ENCODE results near the gene TCHP. TPM values are rescaled to one million over a fixed set of nuclear protein-coding genes. Genes with fewer than 3 reads are reported as not detected.
"Not testable (repeated sequence)": the region's sequence is repeated elsewhere in the genome, so short reads cannot be mapped to it uniquely, and the experiment has no call there.

TCHP gene, protein sequence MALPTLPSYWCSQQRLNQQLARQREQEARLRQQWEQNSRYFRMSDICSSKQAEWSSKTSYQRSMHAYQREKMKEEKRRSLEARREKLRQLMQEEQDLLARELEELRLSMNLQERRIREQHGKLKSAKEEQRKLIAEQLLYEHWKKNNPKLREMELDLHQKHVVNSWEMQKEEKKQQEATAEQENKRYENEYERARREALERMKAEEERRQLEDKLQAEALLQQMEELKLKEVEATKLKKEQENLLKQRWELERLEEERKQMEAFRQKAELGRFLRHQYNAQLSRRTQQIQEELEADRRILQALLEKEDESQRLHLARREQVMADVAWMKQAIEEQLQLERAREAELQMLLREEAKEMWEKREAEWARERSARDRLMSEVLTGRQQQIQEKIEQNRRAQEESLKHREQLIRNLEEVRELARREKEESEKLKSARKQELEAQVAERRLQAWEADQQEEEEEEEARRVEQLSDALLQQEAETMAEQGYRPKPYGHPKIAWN
- total RNA-seq: 10 to 100 TPM; 38.4 to 40.1 TPM

DNA sequence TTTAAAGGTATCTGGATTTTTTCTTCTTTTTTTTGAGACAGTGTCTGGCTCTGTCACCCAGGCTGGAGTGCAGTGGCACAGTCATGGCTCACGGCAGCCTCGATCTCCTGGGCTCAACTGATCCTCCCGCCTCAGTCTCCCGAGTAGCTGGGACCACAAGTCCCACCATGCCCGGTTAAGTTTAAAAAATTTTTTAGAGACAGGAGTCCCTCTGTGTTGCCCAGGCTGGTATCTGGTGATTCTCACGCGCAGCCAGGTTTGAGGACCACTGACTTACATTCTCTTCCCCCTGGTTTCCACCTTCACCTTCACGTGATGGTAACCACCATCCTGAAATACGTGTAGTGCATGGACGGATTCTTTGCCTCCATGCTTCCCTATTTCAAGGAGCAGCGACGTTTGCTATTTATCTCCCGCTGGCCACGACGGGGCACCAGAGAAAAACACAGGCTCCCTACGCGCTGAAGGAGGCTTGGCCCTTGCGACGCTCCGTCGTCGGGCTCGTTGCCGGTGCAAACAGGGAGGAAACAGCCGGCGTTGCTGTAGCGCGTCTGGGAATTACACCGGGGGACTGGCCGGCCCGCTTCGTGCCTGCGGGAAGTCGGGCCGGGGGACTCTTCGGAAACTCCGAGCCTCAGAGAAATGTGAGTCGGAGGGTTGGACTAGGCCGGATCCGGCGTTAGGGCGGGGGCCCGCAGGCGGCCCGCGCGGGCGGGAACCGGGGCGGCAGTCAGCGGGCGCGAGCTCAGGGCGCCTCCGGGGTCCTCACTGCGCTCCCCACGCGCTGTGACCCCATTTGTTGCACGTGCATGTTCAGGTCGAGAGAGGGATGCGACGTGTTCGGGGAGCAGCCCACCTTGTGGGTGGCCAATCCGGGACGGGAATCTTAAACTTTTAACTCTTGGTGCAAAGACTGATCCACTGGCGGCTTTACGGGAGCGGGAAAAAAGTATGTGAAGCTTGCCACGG, at the start of gene TCHP:
TSS of gene TCHP (plus strand) at position 492 of the 969 bp plus-strand sequence. CDS start 2,753 bp downstream, outside the sequence.
- CTCF ChIA-PET: interaction anchor here (0.6 to 3.4 kb wide), 10 partner anchors 8 to 1268 kb away, joined by 3 to 17 read pairs (median 5); no protein-coding TSS in a partner anchor
- peaks cover 20% of the 10 kb centered on the region for H3K36me3 Mint-ChIP-seq
- no peaks in the 10 kb centered on the region for H3K9me3 Mint-ChIP-seq (ENCODE audit: low read depth)
- peak; percentile 84 for DNase-seq
- H3K4me1 Mint-ChIP-seq: peaks cover 27% of the 10 kb centered on the region
- peak within 1 kb of the TSS; percentile 95 for H3K27ac Mint-ChIP-seq
- peak within 1 kb of the TSS; percentile 80 for H3K4me3 Mint-ChIP-seq
- no peaks in the 10 kb centered on the region for H3K27me3 Mint-ChIP-seq
- peak; percentile 92 for ATAC-seq

DNA sequence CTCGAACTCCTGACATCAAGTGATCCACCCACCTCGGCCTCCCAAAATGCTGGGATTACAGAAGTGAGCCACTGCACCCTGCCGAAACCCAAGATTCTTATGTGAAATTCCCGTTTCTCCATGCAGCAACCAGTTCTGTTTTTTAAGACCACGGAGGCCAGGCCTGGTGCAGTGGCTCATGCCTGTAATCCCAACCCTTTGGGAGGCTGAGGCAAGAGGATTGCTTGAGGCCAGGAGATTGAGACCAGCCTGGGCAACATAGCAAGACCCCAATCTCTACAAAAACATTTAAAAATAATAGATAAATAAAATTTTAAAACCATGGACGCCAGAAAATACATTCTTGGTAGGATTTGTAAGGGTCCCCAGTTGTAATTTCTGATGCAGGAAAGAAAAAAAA, 49.6 kb upstream of the TCHP start:
- CTCF ChIA-PET; H3K27me3 Mint-ChIP-seq; H3K9me3 Mint-ChIP-seq (ENCODE audit: low read depth); H3K4me3 Mint-ChIP-seq; DNase-seq; H3K4me1 Mint-ChIP-seq; H3K36me3 Mint-ChIP-seq; H3K27ac Mint-ChIP-seq; ATAC-seq: not testable (repeated sequence)

DNA sequence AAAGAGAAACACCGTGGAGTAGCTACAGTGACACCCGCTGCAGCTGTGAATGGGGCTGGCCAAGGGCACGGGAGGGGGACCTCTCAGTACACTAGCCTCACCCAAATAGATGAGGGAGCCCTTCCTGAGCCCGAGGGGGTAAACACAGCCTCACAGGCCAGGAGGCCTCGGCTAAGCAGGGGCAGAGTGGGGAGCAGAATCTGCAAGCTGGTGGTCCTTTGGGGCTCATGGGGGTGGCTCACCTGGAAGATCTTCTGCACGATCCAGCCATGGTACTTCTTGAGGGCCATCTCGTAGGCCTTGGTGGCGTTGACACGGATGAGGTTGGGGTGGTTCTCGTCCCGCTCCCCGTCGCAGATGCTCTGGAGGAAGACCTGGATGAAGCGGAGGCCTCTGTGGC, 44.7 kb upstream of the TCHP start:
- H3K27me3 Mint-ChIP-seq: no peaks in the 10 kb centered on the region
- H3K36me3 Mint-ChIP-seq: peaks cover 3% of the 10 kb centered on the region
- H3K27ac Mint-ChIP-seq: no peak overlapping the region
- CTCF ChIA-PET: interaction anchor here (1.4 to 3.7 kb wide), 4 partner anchors 9 to 46 kb away, joined by 4 to 41 read pairs (median 22); partner anchors contain the start of gene TCHP
- ATAC-seq (no peak), DNase-seq (no peak)
- no peak overlapping the region for H3K4me3 Mint-ChIP-seq
- H3K4me1 Mint-ChIP-seq: peaks cover 14% of the 10 kb centered on the region
- H3K9me3 Mint-ChIP-seq (ENCODE audit: low read depth): no peaks in the 10 kb centered on the region

DNA sequence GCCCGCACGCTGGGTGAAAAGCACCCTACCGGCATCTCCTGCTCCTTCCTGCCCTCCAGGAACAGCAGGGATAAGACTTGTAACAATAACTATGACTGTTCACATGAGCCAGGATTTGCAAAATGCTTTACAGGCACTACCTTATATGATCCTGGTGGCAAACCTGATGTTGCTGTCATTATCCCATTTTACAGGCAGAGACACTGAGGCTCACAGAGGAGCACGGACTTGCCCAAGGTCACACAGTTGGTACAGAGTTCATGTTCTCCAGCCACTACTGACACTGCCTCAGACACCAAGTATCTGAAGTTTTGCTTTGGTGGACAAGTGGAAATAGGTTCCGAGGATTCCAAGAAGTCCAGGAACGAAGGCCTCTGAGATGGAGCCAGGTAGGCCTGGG, 42.4 kb upstream of the TCHP start:
- Mint-ChIP-seq H3K27ac (no peak overlapping the region), H3K36me3 (peaks cover 1% of the 10 kb centered on the region)

DNA sequence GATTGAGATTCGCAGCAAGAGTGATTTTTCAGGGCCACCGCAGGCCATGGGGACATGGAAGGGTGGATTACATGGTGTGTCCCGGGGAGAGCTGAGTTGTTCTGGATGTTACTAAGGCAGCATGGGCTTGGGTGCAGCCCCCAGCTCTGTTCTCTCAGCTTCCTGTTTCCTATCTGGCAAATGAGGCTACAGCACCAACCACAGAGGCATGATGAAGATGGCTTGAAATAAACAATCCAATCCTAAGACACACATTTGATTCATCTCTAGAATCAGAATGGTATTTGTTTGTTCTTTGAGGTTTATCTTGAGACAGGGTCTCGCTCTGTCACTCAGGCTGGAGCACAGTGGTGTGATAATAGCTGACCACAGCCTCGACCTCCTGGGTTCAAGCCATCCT, 41.3 kb upstream of the TCHP start:
- Mint-ChIP-seq H3K4me3 (no peak overlapping the region), H3K4me1 (peaks cover 17% of the 10 kb centered on the region), H3K36me3 (peaks cover 1% of the 10 kb centered on the region), H3K27ac (peak overlapping the region; percentile 56), H3K9me3 (ENCODE audit: low read depth) (no peaks in the 10 kb centered on the region), H3K27me3 (no peaks in the 10 kb centered on the region)
- ATAC-seq: peak; percentile 64
- CTCF ChIA-PET: interaction anchor here (1.2 to 3.4 kb wide), 4 partner anchors 9 to 24 kb away, joined by 3 to 32 read pairs (median 4); no protein-coding TSS in a partner anchor
- no peak for DNase-seq

More for the DNA sequence above, 42.4 kb upstream of the TCHP start:
- H3K9me3 Mint-ChIP-seq (ENCODE audit: low read depth): no peaks in the 10 kb centered on the region
- H3K4me3 Mint-ChIP-seq: no peak overlapping the region
- no peak for DNase-seq
- CTCF ChIA-PET: interaction anchor here (1.2 to 3.4 kb wide), 2 partner anchors 8 to 11 kb away, joined by 3 to 32 read pairs; no protein-coding TSS in a partner anchor
- H3K4me1 Mint-ChIP-seq: peaks cover 14% of the 10 kb centered on the region
- ATAC-seq: no peak
- no peaks in the 10 kb centered on the region for H3K27me3 Mint-ChIP-seq

DNA sequence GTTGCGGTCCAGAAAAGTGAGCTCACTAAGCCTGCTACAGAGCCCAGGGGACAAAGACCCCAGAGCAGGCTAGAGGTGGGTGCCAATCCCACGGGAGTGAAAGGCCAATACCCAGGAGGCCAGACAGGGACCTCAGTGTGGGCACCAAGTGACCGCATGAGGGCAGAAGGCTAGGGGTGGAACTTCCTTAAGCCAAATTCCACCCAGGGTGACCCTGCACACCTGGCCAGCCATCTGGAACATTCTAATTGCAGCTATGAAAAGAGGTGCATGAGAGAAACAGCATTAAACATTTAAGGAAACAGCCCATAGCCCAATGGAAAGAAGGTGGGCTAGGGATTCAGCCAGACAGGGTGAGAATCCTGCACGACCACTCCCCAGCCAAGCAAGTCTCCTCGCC, 39.1 kb upstream of the TCHP start:
- Mint-ChIP-seq H3K9me3 (ENCODE audit: low read depth) (no peaks in the 10 kb centered on the region), H3K27ac (no peak overlapping the region), H3K27me3 (no peaks in the 10 kb centered on the region), H3K4me3 (no peak overlapping the region), H3K4me1 (peaks cover 31% of the 10 kb centered on the region), H3K36me3 (peaks cover 1% of the 10 kb centered on the region)
- no peak for DNase-seq
- CTCF ChIA-PET: interaction anchor here (1.2 to 3.4 kb wide), 2 partner anchors 8 to 15 kb away, joined by 3 to 32 read pairs; no protein-coding TSS in a partner anchor
- no peak for ATAC-seq

DNA sequence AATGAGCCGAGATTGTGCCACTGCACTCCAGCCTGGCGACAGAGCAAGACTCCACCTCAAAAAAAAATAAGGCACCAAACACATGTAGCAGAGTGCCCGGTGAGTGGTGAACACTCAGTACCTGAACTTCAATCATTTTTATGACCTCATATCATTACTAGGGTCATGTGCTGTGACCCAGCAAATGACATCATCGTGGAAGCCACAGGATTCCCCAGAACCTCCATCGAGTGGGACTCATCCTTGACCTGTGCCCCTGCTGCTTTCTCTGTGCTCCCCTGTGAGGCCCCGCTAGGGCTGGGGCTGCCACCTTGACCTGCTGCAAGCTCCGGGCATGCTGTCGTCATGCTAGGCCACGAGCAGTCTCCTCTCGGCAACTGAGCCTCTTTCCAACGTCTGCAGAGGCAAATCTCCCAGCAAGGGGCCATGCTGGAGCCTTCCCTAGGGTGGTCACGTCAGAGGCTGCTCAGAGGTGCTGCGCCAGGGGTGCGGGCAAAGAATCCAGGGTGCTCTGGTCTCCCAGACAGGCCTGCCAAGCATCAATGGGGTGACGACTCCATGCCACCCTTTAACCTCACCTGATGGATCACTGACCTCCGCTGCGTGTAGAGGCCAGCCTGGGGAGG, 38.3 kb upstream of the TCHP start:
- Mint-ChIP-seq H3K36me3 (peaks cover 1% of the 10 kb centered on the region), H3K4me3 (no peak overlapping the region), H3K9me3 (ENCODE audit: low read depth) (no peaks in the 10 kb centered on the region), H3K4me1 (peaks cover 31% of the 10 kb centered on the region), H3K27ac (no peak overlapping the region), H3K27me3 (no peaks in the 10 kb centered on the region)
- CTCF ChIA-PET: interaction anchor here (1.2 kb wide), 1 partner anchor 9 kb away, joined by 3 read pairs; no protein-coding TSS in a partner anchor
- ATAC-seq (no peak), DNase-seq (no peak)

DNA sequence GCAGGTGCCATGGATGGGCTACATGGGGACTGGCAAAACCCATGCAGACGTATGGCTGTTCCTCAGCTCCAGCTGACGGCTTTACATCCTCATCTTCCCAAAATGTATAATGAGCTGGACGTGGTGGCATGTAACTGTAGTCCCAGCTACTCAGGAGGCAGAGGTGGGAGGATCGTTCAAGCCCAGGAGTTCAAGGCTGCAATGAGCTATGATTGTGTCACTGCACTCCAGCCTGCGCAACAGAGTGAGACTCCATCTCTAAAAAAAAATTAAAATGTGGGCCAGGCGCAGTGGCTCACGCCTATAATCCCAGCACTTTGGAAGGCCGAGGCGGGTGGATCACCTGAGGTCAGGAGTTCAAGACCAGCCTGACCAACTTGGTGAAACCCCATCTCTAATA, 37.6 kb upstream of the TCHP start:
- H3K36me3 Mint-ChIP-seq; DNase-seq; H3K27ac Mint-ChIP-seq; ATAC-seq; H3K27me3 Mint-ChIP-seq; H3K4me3 Mint-ChIP-seq; H3K9me3 Mint-ChIP-seq (ENCODE audit: low read depth): not testable (repeated sequence)
- CTCF ChIA-PET: interaction anchor here (4.7 kb wide), 1 partner anchor 8 kb away, joined by 29 read pairs; no protein-coding TSS in a partner anchor
- peaks cover 31% of the 10 kb centered on the region for H3K4me1 Mint-ChIP-seq

DNA sequence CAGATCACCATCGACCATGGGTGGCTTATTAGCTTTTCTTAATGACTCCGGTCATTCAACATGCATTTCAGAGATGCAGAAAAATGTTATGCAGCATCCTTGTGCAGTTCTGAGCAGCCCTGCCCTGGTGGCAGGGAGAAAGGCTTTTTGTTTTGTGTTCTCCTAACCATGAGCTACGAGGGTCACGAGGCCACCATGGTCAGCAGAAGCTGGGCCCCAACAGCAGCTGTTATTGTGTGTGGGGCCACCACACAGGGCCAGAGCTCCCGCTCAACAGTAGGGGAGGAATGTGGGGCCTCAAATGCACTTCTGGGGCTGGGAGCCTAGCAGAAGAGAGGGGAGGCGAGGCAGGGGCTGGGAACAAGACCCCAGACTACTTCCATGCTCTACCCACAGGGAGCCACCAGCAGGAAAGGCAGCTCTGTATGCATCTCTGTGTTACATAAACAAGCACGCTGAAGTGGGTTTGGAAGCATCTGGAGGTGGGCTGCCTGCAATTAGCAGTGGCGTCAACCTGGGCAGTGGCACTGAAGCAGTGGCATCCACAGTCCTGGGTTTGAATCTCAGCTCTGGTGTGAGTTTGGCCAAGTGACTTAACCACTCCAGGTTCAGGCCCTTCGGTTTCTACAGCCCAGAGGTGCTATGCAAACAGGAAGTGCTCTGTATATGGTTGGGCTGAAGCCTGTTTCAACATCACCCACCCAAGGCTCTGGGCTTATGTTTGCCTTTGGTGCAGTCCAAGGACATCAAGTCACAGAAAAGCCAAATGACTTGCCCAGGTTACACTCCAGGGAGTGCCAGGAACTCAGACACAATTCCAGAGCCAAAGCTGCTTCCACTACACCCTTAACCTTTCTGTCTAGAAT, 36.0 kb upstream of the TCHP start:
- Mint-ChIP-seq H3K36me3 (no peaks in the 10 kb centered on the region), H3K4me3 (no peak overlapping the region), H3K9me3 (ENCODE audit: low read depth) (no peaks in the 10 kb centered on the region), H3K27ac (peak overlapping the region; percentile 79), H3K4me1 (peaks cover 27% of the 10 kb centered on the region), H3K27me3 (no peaks in the 10 kb centered on the region)
- CTCF ChIA-PET: interaction anchor here (0.6 to 5.8 kb wide), 6 partner anchors 9 to 867 kb away, joined by 3 to 29 read pairs (median 4); no protein-coding TSS in a partner anchor
- peak; percentile 81 for ATAC-seq
- DNase-seq: peak; percentile 53

DNA sequence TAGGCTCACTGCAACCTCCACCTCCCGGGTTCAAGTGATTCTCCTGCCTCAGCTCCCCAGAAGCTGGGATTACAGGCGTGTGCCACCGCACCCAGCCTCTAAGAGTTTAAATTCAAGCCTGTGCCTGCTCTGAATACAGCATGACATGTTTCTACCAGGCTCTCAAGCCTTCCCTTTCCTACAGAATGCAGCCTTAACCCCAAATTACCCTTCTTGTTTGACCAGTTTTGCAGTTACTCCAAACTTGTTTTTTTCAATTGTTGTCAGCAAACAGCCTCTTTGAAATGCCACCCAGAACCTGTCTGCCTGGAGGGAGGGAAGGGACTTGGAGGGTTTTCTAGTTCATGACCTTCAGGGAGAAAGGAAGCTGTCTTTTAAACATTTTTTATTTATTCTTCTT, 35.2 kb upstream of the TCHP start:
- CTCF ChIA-PET: interaction anchor here (1.5 to 5.8 kb wide), 3 partner anchors 11 to 23 kb away, joined by 4 to 29 read pairs (median 24); no protein-coding TSS in a partner anchor
- H3K36me3 Mint-ChIP-seq: no peaks in the 10 kb centered on the region
- DNase-seq: no peak
- no peaks in the 10 kb centered on the region for H3K9me3 Mint-ChIP-seq (ENCODE audit: low read depth)
- no peak for ATAC-seq
- peaks cover 27% of the 10 kb centered on the region for H3K4me1 Mint-ChIP-seq
- no peaks in the 10 kb centered on the region for H3K27me3 Mint-ChIP-seq
- peak overlapping the region; percentile 56 for H3K27ac Mint-ChIP-seq
- no peak overlapping the region for H3K4me3 Mint-ChIP-seq

DNA sequence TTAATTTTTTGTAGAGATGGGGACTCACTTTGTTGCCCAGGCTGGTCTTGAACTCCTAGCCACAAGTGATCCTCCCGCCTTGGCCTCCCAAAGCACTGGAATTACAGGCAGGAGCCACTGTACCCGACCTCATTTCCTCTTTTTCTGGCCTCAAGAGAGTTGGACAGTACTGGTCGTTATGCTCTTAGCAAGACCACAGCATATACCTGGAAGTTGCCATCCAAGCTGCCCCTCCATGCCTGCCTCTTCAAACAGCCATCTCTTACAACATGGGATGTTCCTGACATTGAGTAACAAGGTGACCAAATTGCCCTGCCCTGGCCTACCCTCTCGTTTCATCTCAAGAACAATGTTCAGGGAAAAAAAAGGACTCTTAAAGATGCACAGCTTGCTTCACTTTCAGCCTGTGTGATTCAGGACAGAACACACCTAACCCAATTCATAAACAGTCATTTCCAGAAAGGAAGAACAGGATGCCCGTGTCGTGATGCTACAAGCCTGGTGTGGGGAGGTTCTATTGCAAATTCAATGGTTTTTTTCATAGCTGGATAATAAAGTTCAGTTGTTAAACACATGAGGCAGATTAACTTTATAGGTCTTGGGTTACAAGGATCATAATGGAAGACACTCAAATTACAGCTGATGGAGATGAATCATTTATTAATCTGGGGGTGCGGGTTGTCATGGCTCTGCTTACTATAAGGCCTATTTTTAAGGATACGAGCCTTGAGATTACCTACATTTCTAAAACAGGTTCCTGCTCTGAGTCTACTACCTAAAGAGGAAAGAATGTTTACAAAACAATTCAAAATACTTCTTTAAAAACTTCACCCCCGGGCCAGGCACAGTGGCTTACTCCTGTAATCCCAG, 31.7 kb upstream of the TCHP start:
- H3K36me3 Mint-ChIP-seq: peaks cover 5% of the 10 kb centered on the region
- ATAC-seq (no peak), DNase-seq (no peak)
- no peak overlapping the region for H3K27ac Mint-ChIP-seq
- H3K27me3 Mint-ChIP-seq: no peaks in the 10 kb centered on the region
- no peaks in the 10 kb centered on the region for H3K9me3 Mint-ChIP-seq (ENCODE audit: low read depth)
- no peak overlapping the region for H3K4me3 Mint-ChIP-seq
- CTCF ChIA-PET: interaction anchor here (1.3 to 5.8 kb wide), 2 partner anchors 15 to 23 kb away, joined by 8 to 24 read pairs; no protein-coding TSS in a partner anchor
- H3K4me1 Mint-ChIP-seq: peaks cover 33% of the 10 kb centered on the region

Data from activated CD8-positive, alpha-beta memory T cell treated with anti-CD3 and anti-CD28 coated beads, Interleukin-2, amount 10 ng/mL, durations not matched to agents 7 days and 5 days (primary cell).